Muscle layer of colon (tissue), 2 donors: ENCODE data around the gene CAMSAP2.

Experiments
- H3K27ac ChIP-seq: one replicate; pipeline ENCODE4 v1.7.0; 2013; ENCODE audit warnings: low read depth, mild to moderate bottlenecking, low read length, moderate library complexity
- H3K27me3 ChIP-seq, 2 donors: one replicate each; pipeline ENCODE4 v1.7.0; 2013; ENCODE audit warnings: low read length in 2 of 2, mild to moderate bottlenecking in 2 of 2; ENCODE audit not compliant: insufficient read depth in 2 of 2, control insufficient read depth in 1 of 2
- H3K36me3 ChIP-seq: one replicate; pipeline ENCODE4 v1.7.0; 2013; ENCODE audit warnings: mild to moderate bottlenecking, low read length; ENCODE audit not compliant: insufficient read depth
- H3K4me1 ChIP-seq: one replicate; pipeline ENCODE4 v1.7.0; 2013; ENCODE audit warnings: mild to moderate bottlenecking, low read length; ENCODE audit not compliant: insufficient read depth
- H3K4me3 ChIP-seq, 2 donors: one replicate each; pipeline ENCODE4 v1.7.0; 2013; ENCODE audit warnings: low read length in 2 of 2, low read depth in 1 of 2, mild to moderate bottlenecking in 1 of 2, moderate library complexity in 1 of 2
- H3K9ac ChIP-seq: one replicate; pipeline ENCODE4 v1.7.0; 2013; ENCODE audit warnings: low read length
- H3K9me3 ChIP-seq: one replicate; pipeline ENCODE4 v1.7.0; 2013; ENCODE audit warnings: mild to moderate bottlenecking, low read length
- donor health status: abdominal sarcoma.
- donor health status: Adenocarcinoma of cecum.

Gene CAMSAP2

GRCh38 chr1:200887772-200888348 is 149.2 kb downstream of the CAMSAP2 start:
- no peaks in the 10 kb centered on the region for H3K36me3 ChIP-seq
- H3K9me3 ChIP-seq, result no peaks in the 10 kb centered on the region
- H3K4me3 ChIP-seq, result no peak overlapping the region
- H3K9ac ChIP-seq, result no peak overlapping the region
- no peak overlapping the region for H3K27ac ChIP-seq
- peaks cover 0 to 28% of the 10 kb centered on the region in 2 donors for H3K27me3 ChIP-seq
- H3K4me1 ChIP-seq, result peaks cover 4% of the 10 kb centered on the region

GRCh38 chr1:200888349-200888838 is 149.7 kb downstream of the CAMSAP2 start:
- Histone ChIP-seq H3K9ac (no peak overlapping the region), H3K36me3 (no peaks in the 10 kb centered on the region), H3K9me3 (no peaks in the 10 kb centered on the region), H3K4me3 (no peak overlapping the region), H3K27me3 (peaks cover 0 to 28% of the 10 kb centered on the region in 2 donors), H3K4me1 (peaks cover 4% of the 10 kb centered on the region), H3K27ac (no peak overlapping the region)

- Histone ChIP-seq H3K9ac (no peak overlapping the region), H3K4me1 (peaks cover 4% of the 10 kb centered on the region), H3K27me3 (peaks cover 0 to 28% of the 10 kb centered on the region in 2 donors), H3K36me3 (no peaks in the 10 kb centered on the region), H3K9me3 (no peaks in the 10 kb centered on the region), H3K27ac (no peak overlapping the region), H3K4me3 (no peak overlapping the region)
Measured at GRCh38 chr1:200889571-200889970, 150.9 kb downstream of the CAMSAP2 start.

- Histone ChIP-seq H3K36me3 (no peaks in the 10 kb centered on the region), H3K4me3 (no peak overlapping the region), H3K9ac (no peak overlapping the region), H3K27me3 (peaks cover 0 to 28% of the 10 kb centered on the region in 2 donors), H3K4me1 (peaks cover 4% of the 10 kb centered on the region), H3K27ac (no peak overlapping the region), H3K9me3 (no peaks in the 10 kb centered on the region)
Measured at GRCh38 chr1:200890027-200890426, 151.3 kb downstream of the CAMSAP2 start.

- no peaks in the 10 kb centered on the region for H3K9me3 ChIP-seq
- no peaks in the 10 kb centered on the region for H3K36me3 ChIP-seq
- H3K9ac ChIP-seq, result no peak overlapping the region
- H3K4me1 ChIP-seq, result peaks cover 4% of the 10 kb centered on the region
- no peak overlapping the region for H3K27ac ChIP-seq
- H3K4me3 ChIP-seq, result peak overlapping the region; percentile 34 to 35
- peaks cover 0 to 28% of the 10 kb centered on the region in 2 donors for H3K27me3 ChIP-seq
Measured at GRCh38 chr1:200890818-200891773, 152.4 kb downstream of the CAMSAP2 start.

GRCh38 chr1:200891774-200892157 is 153.1 kb downstream of the CAMSAP2 start:
- no peaks in the 10 kb centered on the region for H3K9me3 ChIP-seq
- H3K27ac ChIP-seq, result no peak overlapping the region
- H3K27me3 ChIP-seq, result peaks cover 0 to 28% of the 10 kb centered on the region in 2 donors
- H3K9ac ChIP-seq, result no peak overlapping the region
- no peaks in the 10 kb centered on the region for H3K36me3 ChIP-seq
- H3K4me3 ChIP-seq, result peak overlapping the region in 1 of 2 donors; percentile 35
- peaks cover 4% of the 10 kb centered on the region for H3K4me1 ChIP-seq

- no peak overlapping the region for H3K9ac ChIP-seq
- no peaks in the 10 kb centered on the region for H3K9me3 ChIP-seq
- peaks cover 0 to 28% of the 10 kb centered on the region in 2 donors for H3K27me3 ChIP-seq
- no peaks in the 10 kb centered on the region for H3K36me3 ChIP-seq
- H3K27ac ChIP-seq, result no peak overlapping the region
- H3K4me3 ChIP-seq, result no peak overlapping the region
- H3K4me1 ChIP-seq, result peaks cover 4% of the 10 kb centered on the region
Measured at GRCh38 chr1:200892546-200892945, 153.9 kb downstream of the CAMSAP2 start.

GRCh38 chr1:200892958-200893357 is 154.3 kb downstream of the CAMSAP2 start:
- Histone ChIP-seq H3K4me3 (no peak overlapping the region), H3K27ac (no peak overlapping the region), H3K27me3 (peaks cover 0 to 28% of the 10 kb centered on the region in 2 donors), H3K9ac (no peak overlapping the region), H3K9me3 (no peaks in the 10 kb centered on the region), H3K36me3 (no peaks in the 10 kb centered on the region), H3K4me1 (peaks cover 4% of the 10 kb centered on the region)

GRCh38 chr1:200893411-200893901 is 154.8 kb downstream of the CAMSAP2 start:
- Histone ChIP-seq H3K9ac (no peak overlapping the region), H3K27me3 (peaks cover 0 to 28% of the 10 kb centered on the region in 2 donors), H3K27ac (no peak overlapping the region)

GRCh38 chr1:200894712-200895442 is 156.2 kb downstream of the CAMSAP2 start, which contains the start of gene INAVA:
TSS of gene INAVA (plus strand) at chr1:200894900. CDS start at chr1:200898401, 3,501 bp downstream.
- H3K27ac ChIP-seq, result no peak within 1 kb of the TSS
- peaks cover 4% of the 10 kb centered on the region for H3K4me1 ChIP-seq
- H3K27me3 ChIP-seq, result peaks cover 0 to 28% of the 10 kb centered on the region in 2 donors
- H3K4me3 ChIP-seq, result no peak within 1 kb of the TSS
- H3K36me3 ChIP-seq, result no peaks in the 10 kb centered on the region
- H3K9me3 ChIP-seq, result no peaks in the 10 kb centered on the region
- H3K9ac ChIP-seq, result no peak within 1 kb of the TSS

More at GRCh38 chr1:200893411-200893901, 154.8 kb downstream of the CAMSAP2 start:
- Histone ChIP-seq H3K36me3 (no peaks in the 10 kb centered on the region), H3K9me3 (no peaks in the 10 kb centered on the region), H3K4me3 (no peak overlapping the region), H3K4me1 (peaks cover 4% of the 10 kb centered on the region)

GRCh38 chr1:200895443-200895789 is 156.7 kb downstream of the CAMSAP2 start:
- Histone ChIP-seq H3K27ac (no peak overlapping the region), H3K36me3 (no peaks in the 10 kb centered on the region), H3K27me3 (peaks cover 0 to 28% of the 10 kb centered on the region in 2 donors), H3K9ac (no peak overlapping the region), H3K4me1 (peaks cover 4% of the 10 kb centered on the region), H3K9me3 (no peaks in the 10 kb centered on the region), H3K4me3 (no peak overlapping the region)
